ENCODE results near the gene DBI.

The DBI gene

GRCh38 chr2:119366649-119367471 is at the start of gene DBI, which contains the start of gene C2orf76:
TSS of gene DBI (plus strand) at chr2:119366977. CDS start at chr2:119367052, 75 bp downstream.
TSS of gene C2orf76 (minus strand) at chr2:119366834. CDS start at chr2:119339959, 26,875 bp downstream.
- ATAC-seq: peak; percentile 96

GRCh38 chr2:119317554-119317953 is 49.2 kb upstream of the DBI start:
- ATAC-seq: no peak

More at GRCh38 chr2:119366649-119367471, at the start of gene DBI, which contains the start of gene C2orf76:
- DNase-seq: peak; percentile 93

GRCh38 chr2:119319593-119319992 is 47.2 kb upstream of the DBI start:
- DNase-seq (no peak), ATAC-seq (no peak)

More at GRCh38 chr2:119317554-119317953, 49.2 kb upstream of the DBI start:
- no peak for DNase-seq

- ATAC-seq: no peak
- no peak for DNase-seq
These were observed 43.3 kb upstream of the DBI start for GRCh38 chr2:119323459-119323858.

GRCh38 chr2:119324685-119325270 is 42.0 kb upstream of the DBI start:
- ATAC-seq: no peak
- no peak for DNase-seq

GRCh38 chr2:119326938-119327337 is 39.8 kb upstream of the DBI start:
- ATAC-seq (no peak), DNase-seq (no peak)

GRCh38 chr2:119327431-119327830 is 39.3 kb upstream of the DBI start:
- ATAC-seq (no peak), DNase-seq (no peak)

GRCh38 chr2:119332953-119333352 is 33.8 kb upstream of the DBI start:
- ATAC-seq (no peak), DNase-seq (no peak)

GRCh38 chr2:119333360-119333759 is 33.4 kb upstream of the DBI start:
- no peak for ATAC-seq
- no peak for DNase-seq

GRCh38 chr2:119333833-119334232 is 32.9 kb upstream of the DBI start:
- DNase-seq: no peak
- ATAC-seq: no peak

- DNase-seq: no peak
- no peak for ATAC-seq
These were observed 29.0 kb upstream of the DBI start for GRCh38 chr2:119337749-119338148.

GRCh38 chr2:119338272-119338671 is 28.5 kb upstream of the DBI start:
- ATAC-seq: no peak
- DNase-seq: no peak

GRCh38 chr2:119338826-119339561 is 27.8 kb upstream of the DBI start:
- peak; percentile 33 for DNase-seq

GRCh38 chr2:119339562-119339923 is 27.2 kb upstream of the DBI start:
- no peak for ATAC-seq
- no peak for DNase-seq

More at GRCh38 chr2:119338826-119339561, 27.8 kb upstream of the DBI start:
- ATAC-seq: peak; percentile 77

GRCh38 chr2:119341684-119342083 is 25.1 kb upstream of the DBI start:
- ATAC-seq (no peak), DNase-seq (no peak)

- DNase-seq: no peak
- no peak for ATAC-seq
These were observed 17.5 kb upstream of the DBI start for GRCh38 chr2:119349289-119349688.

- no peak for DNase-seq
- ATAC-seq: no peak
These were observed 16.3 kb upstream of the DBI start for GRCh38 chr2:119350311-119350998.

- no peak for ATAC-seq
- DNase-seq: no peak
These were observed 14.4 kb upstream of the DBI start for GRCh38 chr2:119352357-119352756.

GRCh38 chr2:119354860-119355259 is 11.9 kb upstream of the DBI start:
- DNase-seq: no peak
- ATAC-seq: no peak

GRCh38 chr2:119359774-119360173 is 7.0 kb upstream of the DBI start:
- no peak for ATAC-seq
- DNase-seq: no peak

GRCh38 chr2:119360423-119360966 is 6.3 kb upstream of the DBI start:
- DNase-seq (no peak), ATAC-seq (no peak)

- ATAC-seq: no peak
- no peak for DNase-seq
These were observed 2.0 kb upstream of the DBI start for GRCh38 chr2:119364798-119365197.

Data from stimulated activated naive CD8-positive, alpha-beta T cell treated with anti-CD3 and anti-CD28 coated beads, Interleukin-15, Interleukin-2, amounts not matched to agents 100 U/mL and 50 U/mL, for 24 hours (primary cell).